AG04449 (cell line): ENCODE data around the gene LYST.

ENCODE experiments used
- CTCF ChIA-PET: fragments of 350-600 bp; formaldehyde crosslinking; extraction: SDS; loops from one replicate; lab custom pipeline; 2021; ENCODE audit warnings: antibody characterized with exemption; lab: Yijun Ruan, JAX
- POLR2A ChIA-PET: fragments of 400-600, 350-600 bp; formaldehyde crosslinking; extraction: SDS; loops from one replicate; lab custom pipeline; 2020; ENCODE audit warnings: antibody characterized with exemption, inconsistent platforms; lab: Yijun Ruan, JAX
- DNase-seq: peaks from one replicate; pipeline ENCODE4 v3.0.0-alpha.2; 2010; ENCODE audit warnings: low read depth, low spot score
- H3K4me3 ChIP-seq: 2 replicates; pipeline ENCODE4 v1.5.1; 2011; ENCODE audit warnings: low read depth, mild to moderate bottlenecking, control low read depth, low read length
- TF ChIP-seq, protein P1 (sequence below): IDR thresholded peaks from one replicate; pipeline ENCODE4 v1.5.1; 2011; ENCODE audit warnings: mild to moderate bottlenecking, moderate library complexity, low read length, control low read depth, inconsistent platforms; ENCODE audit not compliant: insufficient read depth; ENCODE audit errors: missing control alignments

LYST gene

DNA sequence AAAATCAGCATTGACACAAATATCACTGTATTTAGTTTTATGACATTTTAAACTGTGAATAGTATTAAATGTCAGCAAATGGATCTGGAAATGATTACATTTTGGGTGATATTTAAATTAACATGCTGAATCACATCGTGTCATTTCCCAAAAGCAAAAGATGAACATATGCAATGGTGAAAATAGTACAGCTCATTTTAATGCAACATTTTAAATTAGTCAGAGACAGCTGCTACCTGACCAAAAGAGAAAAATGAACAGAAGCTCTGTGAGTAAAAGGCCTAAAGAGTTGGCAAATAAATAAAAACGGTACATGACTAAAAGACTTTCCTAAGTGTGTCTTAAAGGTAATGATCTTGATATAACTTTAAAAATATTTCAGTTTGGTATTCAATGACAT, 131.1 kb downstream of the LYST start:
- ChIA-PET CTCF (no interaction called here), POLR2A (no interaction called here)
- H3K4me3 ChIP-seq = no peak overlapping the region
- TF ChIP-seq, protein P1, sequence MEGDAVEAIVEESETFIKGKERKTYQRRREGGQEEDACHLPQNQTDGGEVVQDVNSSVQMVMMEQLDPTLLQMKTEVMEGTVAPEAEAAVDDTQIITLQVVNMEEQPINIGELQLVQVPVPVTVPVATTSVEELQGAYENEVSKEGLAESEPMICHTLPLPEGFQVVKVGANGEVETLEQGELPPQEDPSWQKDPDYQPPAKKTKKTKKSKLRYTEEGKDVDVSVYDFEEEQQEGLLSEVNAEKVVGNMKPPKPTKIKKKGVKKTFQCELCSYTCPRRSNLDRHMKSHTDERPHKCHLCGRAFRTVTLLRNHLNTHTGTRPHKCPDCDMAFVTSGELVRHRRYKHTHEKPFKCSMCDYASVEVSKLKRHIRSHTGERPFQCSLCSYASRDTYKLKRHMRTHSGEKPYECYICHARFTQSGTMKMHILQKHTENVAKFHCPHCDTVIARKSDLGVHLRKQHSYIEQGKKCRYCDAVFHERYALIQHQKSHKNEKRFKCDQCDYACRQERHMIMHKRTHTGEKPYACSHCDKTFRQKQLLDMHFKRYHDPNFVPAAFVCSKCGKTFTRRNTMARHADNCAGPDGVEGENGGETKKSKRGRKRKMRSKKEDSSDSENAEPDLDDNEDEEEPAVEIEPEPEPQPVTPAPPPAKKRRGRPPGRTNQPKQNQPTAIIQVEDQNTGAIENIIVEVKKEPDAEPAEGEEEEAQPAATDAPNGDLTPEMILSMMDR = no peak
- DNase-seq = no peak

DNA sequence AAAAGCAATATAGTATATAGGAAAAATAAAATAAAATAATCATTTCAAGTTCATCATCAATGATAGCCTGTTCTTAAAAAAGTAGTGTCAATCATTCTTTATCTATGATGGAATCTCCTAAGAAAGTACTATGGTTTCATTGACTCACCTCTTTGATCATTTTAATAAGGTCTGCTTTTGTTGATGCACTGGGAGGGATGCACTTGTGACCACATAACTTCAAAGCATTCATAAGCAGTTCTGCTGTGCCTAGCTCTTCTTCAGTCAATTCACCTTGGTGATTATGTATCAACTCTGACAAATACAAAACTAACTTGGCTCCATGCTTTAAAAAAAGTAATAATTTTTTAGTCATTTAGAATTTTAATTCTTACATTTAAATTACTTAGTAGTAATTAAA, 132.4 kb downstream of the LYST start:
- DNase-seq = no peak
- ChIA-PET CTCF (interaction anchor here (1.1 to 1.5 kb wide), 2 partner anchors 230 to 238 kb away, joined by 3 read pairs; partner anchors contain the start of gene B3GALNT2), POLR2A (no interaction called here)
- TF ChIP-seq, protein P1 = no peak
- no peak overlapping the region for H3K4me3 ChIP-seq

DNA sequence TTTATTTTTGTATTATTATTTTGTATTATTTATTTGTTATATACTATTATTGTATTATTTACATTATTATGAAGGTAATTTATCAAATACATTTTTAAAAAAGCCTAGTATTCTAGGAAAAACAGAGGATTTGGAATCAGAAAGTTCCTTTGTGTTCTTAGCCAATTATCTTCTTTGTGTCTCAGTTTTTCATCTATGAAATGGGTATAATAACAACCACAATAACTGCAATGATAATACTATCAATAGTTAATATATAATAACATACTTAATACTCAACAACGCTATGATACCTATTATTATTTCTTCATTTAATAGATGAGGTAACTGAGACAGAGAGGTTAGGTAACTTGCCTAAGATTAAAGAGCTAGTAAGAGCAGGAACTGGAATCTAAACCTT, 136.7 kb downstream of the LYST start:
- H3K4me3 ChIP-seq = no peak overlapping the region
- ChIA-PET CTCF (interaction anchor here (1.4 to 1.6 kb wide), 2 partner anchors 216 to 242 kb away, joined by 3 to 4 read pairs; no protein-coding TSS in a partner anchor), POLR2A (no interaction called here)
- DNase-seq = no peak
- TF ChIP-seq, protein P1 = no peak

DNA sequence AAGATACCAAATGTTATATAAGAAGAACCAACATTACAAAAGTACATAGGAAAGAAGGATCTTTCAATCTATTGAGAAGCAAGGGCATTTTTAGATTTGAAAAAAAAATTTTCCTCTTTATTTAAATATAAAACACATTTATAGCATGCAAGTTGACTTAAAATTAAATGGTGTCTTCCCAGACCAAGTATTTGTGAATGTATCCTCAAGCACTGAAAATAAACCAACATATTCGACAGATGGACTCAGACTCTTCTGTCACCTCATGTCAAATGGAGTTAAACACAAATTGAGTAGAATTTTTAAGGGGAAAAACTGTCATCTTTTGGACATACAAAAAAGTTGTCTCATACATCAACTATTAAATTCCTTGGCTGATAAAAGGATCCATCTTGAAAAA, 140.1 kb downstream of the LYST start:
- TF ChIP-seq, protein P1 = no peak
- DNase-seq = no peak
- CTCF ChIA-PET = interaction anchor here (0.8 kb wide), 2 partner anchors 116 to 222 kb away, joined by 3 read pairs; no protein-coding TSS in a partner anchor
- H3K4me3 ChIP-seq = no peak overlapping the region
- POLR2A ChIA-PET = no interaction called here

DNA sequence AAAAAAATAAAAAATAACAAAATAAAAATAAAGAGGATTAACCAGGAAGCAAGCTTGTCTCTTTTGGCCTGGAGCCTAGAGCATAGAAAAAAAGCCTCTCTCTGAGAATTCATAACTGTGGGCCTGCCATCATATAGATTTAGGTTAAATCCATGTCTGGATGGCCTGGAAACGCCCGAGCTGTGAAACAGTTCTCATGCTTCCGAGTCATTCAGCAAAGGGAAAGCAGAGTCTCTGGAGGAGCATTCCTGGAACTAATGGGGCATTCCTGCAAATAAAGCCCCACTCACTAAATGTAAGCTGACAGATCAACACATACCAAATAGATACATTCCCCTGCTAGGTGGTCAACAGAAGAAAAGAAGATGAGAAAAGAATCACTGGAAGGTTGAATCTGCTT, 141.3 kb downstream of the LYST start:
- no peak overlapping the region for H3K4me3 ChIP-seq
- TF ChIP-seq, protein P1 = no peak
- DNase-seq = no peak
- CTCF ChIA-PET = interaction anchor here (1.2 to 1.5 kb wide), 2 partner anchors 14 to 57 kb away, joined by 3 to 5 read pairs; no protein-coding TSS in a partner anchor
- POLR2A ChIA-PET = no interaction called here

DNA sequence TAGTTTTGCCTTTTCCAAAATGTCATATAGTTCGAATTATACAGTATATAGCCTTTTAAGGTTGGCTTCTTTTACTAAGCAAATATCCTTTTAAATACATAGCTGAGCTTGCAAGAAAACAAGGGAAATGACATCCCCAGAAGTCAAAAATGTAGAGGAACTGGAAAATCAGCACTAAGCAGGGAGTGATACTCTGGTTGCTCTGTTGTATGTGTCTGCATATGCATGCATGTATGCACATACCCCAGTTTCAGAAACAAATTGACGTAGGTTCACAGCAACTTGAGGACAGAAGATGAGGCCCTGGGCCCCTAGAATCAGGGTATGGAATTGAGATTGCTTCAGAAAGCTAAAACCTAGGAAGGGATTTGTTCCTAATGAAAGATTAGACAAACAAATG, 142.0 kb downstream of the LYST start:
- no peak overlapping the region for H3K4me3 ChIP-seq
- ChIA-PET POLR2A (no interaction called here), CTCF (interaction anchor here (1.2 to 1.5 kb wide), 2 partner anchors 13 to 58 kb away, joined by 3 to 5 read pairs; no protein-coding TSS in a partner anchor)

More for the DNA sequence above, 142.0 kb downstream of the LYST start:
- no peak for DNase-seq
- TF ChIP-seq, protein P1 = no peak
